Left cardiac atrium (tissue), 4 donors: Measurements from ENCODE around the gene TTC9C. TPM values are rescaled to one million over a fixed set of nuclear protein-coding genes. Genes with fewer than 3 reads are reported as not detected.
A peak's percentile ranks its signal among the peaks of the same experiment; 100 is the strongest.
"Not testable (repeated sequence)": the region's sequence is repeated elsewhere in the genome, so short reads cannot be mapped to it uniquely, and the experiment has no call there.

Source experiments
- ATAC-seq, 2 donors: fragments of 200-7000 bp; cut with Tn5 transposase; one replicate each; pipeline ENCODE4 v1.9.1; 2020; ENCODE audit warnings: mild to moderate bottlenecking in 2 of 2, moderate library complexity in 2 of 2
- DNase-seq: peaks from one replicate; pipeline ENCODE4 v3.0.0-alpha.2; 2020
- intact Hi-C, 2 donors: fragments of 100-400 bp; cut with DNase I; formaldehyde crosslinking; loops; one replicate each; pipeline versions ENCODE4 v1.14.1 to v1.15.1; 2022 to 2023
- long read RNA-seq: library from polyadenylated mRNA; unstranded; transcript quantifications from one replicate; pipeline ENCODE4 v2.0.0, GENCODE V29; 2021
- total RNA-seq, 2 donors: library from RNA; stranded (reverse); fragmentation: NEBNext Ultra II Directional; extraction: Animal tissue kit (Norgen Biotek cat#: 25700); gene quantifications; one replicate each; pipeline ENCODE4 v1.2.1, GENCODE V29; 2021
- donor health status: DM: no; HTN: yes; CAD: no.
- donor health status: DM: no; HTN: yes; CAD: no; lungs with severe emphysema.
- donor health status: DM: yes; HTN: yes; CAD: no.
- donor health status: Dilated cardiomyopathy.

TTC9C gene
- total RNA-seq = 10 to 100 TPM; 14.0 to 15.9 TPM
- long read RNA-seq, partial matches to known transcripts = 1 of 1 reads
- long read RNA-seq, other reads (novel, unspliced or antisense) = 0 of 1 reads

GRCh38 chr11:62728171-62728988 is at the start of gene TTC9C:
Gene TTC9C, plus strand, starts transcription at chr11:62728486. Its CDS starts 363 bp downstream, at chr11:62728849.
- intact Hi-C loops = no loop called here
- DNase-seq (peak; percentile 90), ATAC-seq (peak; percentile 66 to 80)

GRCh38 chr11:62678770-62679696 is 49.3 kb upstream of the TTC9C start, which contains the start of gene UBXN1:
Gene UBXN1, minus strand, starts transcription at chr11:62679073. Its CDS starts 150 bp downstream, at chr11:62678923.
- peak; percentile 90 to 93 for ATAC-seq
- intact Hi-C loops = no loop called here

GRCh38 chr11:62680825-62681240 is 47.5 kb upstream of the TTC9C start:
- DNase-seq = peak; percentile 44
- intact Hi-C loops = no loop called here
- peak; percentile 61 to 72 for ATAC-seq

More at GRCh38 chr11:62678770-62679696, 49.3 kb upstream of the TTC9C start, which contains the start of gene UBXN1:
- DNase-seq = peak; percentile 95

GRCh38 chr11:62682518-62682917 is 45.8 kb upstream of the TTC9C start:
- intact Hi-C loops = no loop called here
- DNase-seq (no peak), ATAC-seq (no peak)

GRCh38 chr11:62687508-62688396 is 40.5 kb upstream of the TTC9C start:
- DNase-seq = no peak
- intact Hi-C loops = no loop called here
- peak; percentile 27 to 31 for ATAC-seq

GRCh38 chr11:62688491-62688890 is 39.8 kb upstream of the TTC9C start:
- no peak for DNase-seq
- peak in 1 of 2 donors; percentile 35 for ATAC-seq
- intact Hi-C loops = no loop called here

GRCh38 chr11:62689421-62690183 is 38.7 kb upstream of the TTC9C start, which contains the start of gene LRRN4CL:
Gene LRRN4CL, minus strand, starts transcription at chr11:62689530. Its CDS starts 1,022 bp downstream, at chr11:62688508.
- peak; percentile 80 to 88 for ATAC-seq

GRCh38 chr11:62693624-62694023 is 34.7 kb upstream of the TTC9C start:
- intact Hi-C loops = loop anchor here (10.0 kb wide), 2 partner anchors 299 to 309 kb away; no protein-coding TSS in a partner anchor
- not testable (repeated sequence) for DNase-seq, ATAC-seq

More at GRCh38 chr11:62689421-62690183, 38.7 kb upstream of the TTC9C start, which contains the start of gene LRRN4CL:
- intact Hi-C loops = loop anchor here (10.0 kb wide), 2 partner anchors 295 to 305 kb away; no protein-coding TSS in a partner anchor
- DNase-seq = peak; percentile 82

- peak; percentile 86 for DNase-seq
- peak; percentile 80 to 81 for ATAC-seq
These were observed 33.7 kb upstream of the TTC9C start for GRCh38 chr11:62694455-62695167.

GRCh38 chr11:62702246-62702645 is 26.0 kb upstream of the TTC9C start:
- intact Hi-C loops = no loop called here
- no peak for ATAC-seq
- no peak for DNase-seq

More at GRCh38 chr11:62694455-62695167, 33.7 kb upstream of the TTC9C start:
- intact Hi-C loops = loop anchor here (10.0 kb wide), 2 partner anchors 300 to 310 kb away; no protein-coding TSS in a partner anchor

- intact Hi-C loops, ATAC-seq, DNase-seq: not testable (repeated sequence)
These were observed 24.4 kb upstream of the TTC9C start for GRCh38 chr11:62703921-62704320.

- ATAC-seq (no peak), DNase-seq (no peak)
- intact Hi-C loops = no loop called here
These were observed 22.9 kb upstream of the TTC9C start for GRCh38 chr11:62705413-62705812.

GRCh38 chr11:62705880-62706849 is 22.1 kb upstream of the TTC9C start:
- intact Hi-C loops = no loop called here
- peak; percentile 97 for DNase-seq
- peak; percentile 89 to 91 for ATAC-seq

GRCh38 chr11:62706850-62707247 is 21.4 kb upstream of the TTC9C start:
- intact Hi-C loops = no loop called here

GRCh38 chr11:62707277-62707861 is 20.9 kb upstream of the TTC9C start, which contains the start of the genes BSCL2 and GNG3:
Gene BSCL2, minus strand, starts transcription at chr11:62707424. Its CDS starts 229 bp downstream, at chr11:62707195.
Gene GNG3, plus strand, starts transcription at chr11:62707676. Its CDS starts 620 bp downstream, at chr11:62708296.
- ATAC-seq (no peak), DNase-seq (no peak)
- intact Hi-C loops = no loop called here

More at GRCh38 chr11:62706850-62707247, 21.4 kb upstream of the TTC9C start:
- no peak for ATAC-seq
- DNase-seq = no peak
